Liver (tissue), 9 donors: ENCODE measurements around the gene MAFG. TPM values are rescaled to one million over a fixed set of nuclear protein-coding genes. Genes with fewer than 3 reads are reported as not detected.

Source experiments
- DNase-seq: peaks from one replicate; pipeline ENCODE4 v3.0.0-alpha.2; 2017; ENCODE audit warnings: low spot score
- H3K27ac ChIP-seq, 2 donors: one replicate each; pipeline ENCODE4 v1.7.0; 2013; ENCODE audit warnings: inconsistent platforms in 2 of 2, low read length in 2 of 2, control low read depth in 1 of 2, low read depth in 1 of 2, mild to moderate bottlenecking in 1 of 2
- H3K27me3 ChIP-seq, 4 donors: one replicate each; pipeline versions ENCODE4 v1.6.1 to v1.7.0; 2013; ENCODE audit warnings: low read length in 3 of 4, inconsistent platforms in 1 of 4, mild to moderate bottlenecking in 1 of 4, moderate library complexity in 1 of 4; ENCODE audit not compliant: control insufficient read depth in 4 of 4, insufficient read depth in 4 of 4
- H3K36me3 ChIP-seq, 4 donors: one replicate each; pipeline versions ENCODE4 v1.6.1 to v1.7.0; 2013; ENCODE audit warnings: low read length in 3 of 4, mild to moderate bottlenecking in 3 of 4, low read depth in 1 of 4, moderate library complexity in 1 of 4; ENCODE audit not compliant: control insufficient read depth in 4 of 4, insufficient read depth in 3 of 4
- H3K4me1 ChIP-seq, 4 donors: one replicate each; pipeline versions ENCODE4 v1.6.1 to v1.7.0; 2013; ENCODE audit warnings: low read length in 3 of 4, mild to moderate bottlenecking in 3 of 4, moderate library complexity in 1 of 4; ENCODE audit not compliant: control insufficient read depth in 4 of 4, insufficient read depth in 4 of 4
- H3K4me3 ChIP-seq, 3 donors: one replicate each; pipeline versions ENCODE4 v1.6.1 to v1.7.0; 2013; ENCODE audit warnings: low read length in 3 of 3, control low read depth in 1 of 3, low read depth in 1 of 3, mild to moderate bottlenecking in 1 of 3
- H3K9ac ChIP-seq, 2 donors: one replicate each; pipeline ENCODE4 v1.7.0; 2013; ENCODE audit warnings: low read length in 2 of 2, mild to moderate bottlenecking in 2 of 2, moderate library complexity in 2 of 2, control low read depth in 1 of 2, low read depth in 1 of 2
- H3K9me3 ChIP-seq, 4 donors: one replicate each; pipeline versions ENCODE4 v1.6.1 to v1.7.0; 2013; ENCODE audit warnings: low read length in 3 of 4; ENCODE audit not compliant: control insufficient read depth in 4 of 4
- EGR1 ChIP-seq, 2 donors: IDR thresholded peaks; 2 replicates each; pipeline ENCODE4 v1.6.1; 2016 to 2018; ENCODE audit warnings: antibody characterized with exemption in 2 of 2, low read depth in 2 of 2
- FOXA1 ChIP-seq: IDR thresholded peaks from 2 replicates; pipeline ENCODE4 v1.6.1; 2016; ENCODE audit warnings: antibody characterized with exemption
- FOXA2 ChIP-seq: IDR thresholded peaks from 2 replicates; pipeline ENCODE4 v1.6.1; 2016; ENCODE audit warnings: antibody characterized with exemption
- GABPA ChIP-seq, 2 donors: IDR thresholded peaks in 1 of 2; conservative IDR thresholded peaks in 1 of 2; 2 replicates each; pipeline ENCODE4 v1.6.1; 2016; ENCODE audit warnings: antibody characterized with exemption in 2 of 2, mild to moderate bottlenecking in 1 of 2, moderate library complexity in 1 of 2
- HNF4A ChIP-seq, 2 donors: conservative IDR thresholded peaks; 2 replicates each; pipeline ENCODE4 v1.6.1; 2016; ENCODE audit warnings: antibody characterized with exemption in 2 of 2, mild to moderate bottlenecking in 2 of 2
- HNF4G ChIP-seq: IDR thresholded peaks from 2 replicates; pipeline ENCODE4 v1.6.1; 2016; ENCODE audit warnings: antibody characterized with exemption
- JUND ChIP-seq, 2 donors: IDR thresholded peaks; 2 replicates each; pipeline ENCODE4 v1.6.1; 2016; ENCODE audit warnings: antibody characterized with exemption in 2 of 2
- RXRA ChIP-seq, 2 donors: IDR thresholded peaks; 2 replicates each; pipeline ENCODE4 v1.6.1; 2017 to 2018; ENCODE audit warnings: antibody characterized with exemption in 2 of 2, mild to moderate bottlenecking in 1 of 2
- TAF1 ChIP-seq: conservative IDR thresholded peaks from 2 replicates; pipeline ENCODE4 v1.6.1; 2016; ENCODE audit warnings: antibody characterized with exemption, mild to moderate bottlenecking
- YY1 ChIP-seq: IDR thresholded peaks from 2 replicates; pipeline ENCODE4 v1.6.1; 2016; ENCODE audit warnings: antibody characterized with exemption, mild to moderate bottlenecking
- WGBS: extraction: QIAGEN DNeasy Blood & Tissue Kit; methylation state at CpG from one replicate; pipeline ENCODE4 v1.1.7; 2013; 5-methylcytosine and 5-hydroxymethylcytosine counted together
- polyA plus RNA-seq, 2 donors: library from polyadenylated mRNA; stranded (reverse) in 1 of 2; unstranded in 1 of 2; fragments of 200-250 nt in 1 of 2; fragments of >200 nt in 1 of 2; fragmentation: Nextera tagmentation in 1 of 2; extraction: Ambion mirVana in 1 of 2; gene quantifications; one replicate each; pipeline versions ENCODE4 v1.2.1 to v1.2.3, GENCODE V29; 2013 to 2015
- total RNA-seq, 2 donors: library from RNA; depleted of rRNA; stranded (reverse); fragments of >200 nt; gene quantifications; one replicate each; pipeline ENCODE4 v1.2.3, GENCODE V29; 2014
- TF ChIP-seq, protein P1 (sequence below): IDR thresholded peaks from 2 replicates; pipeline ENCODE4 v1.6.1; 2016; ENCODE audit warnings: antibody characterized with exemption
- TF ChIP-seq, protein P2 (sequence below): IDR thresholded peaks from 2 replicates; pipeline ENCODE4 v1.6.1; 2016; ENCODE audit warnings: antibody characterized with exemption
- TF ChIP-seq, protein P3 (sequence below): IDR thresholded peaks from 2 replicates; pipeline ENCODE4 v1.6.1; 2016; ENCODE audit warnings: antibody characterized with exemption, mild to moderate bottlenecking
- TF ChIP-seq, protein P4 (sequence below): fragments of 150-350 bp; IDR thresholded peaks from 2 replicates; pipeline ENCODE4 v1.5.1; 2017; ENCODE audit warnings: improper control_type of control experiment, low read depth, low read length; ENCODE audit not compliant: missing input control
- donor health status: healthy.
- donor health status: healthy.
- donor health status: healthy.
- donor health status: healthy.
- donor health status: healthy.

Gene MAFG
- total and polyA plus RNA-seq, 4 donors = 3.0 to 17.0 (median 8.9) TPM

DNA sequence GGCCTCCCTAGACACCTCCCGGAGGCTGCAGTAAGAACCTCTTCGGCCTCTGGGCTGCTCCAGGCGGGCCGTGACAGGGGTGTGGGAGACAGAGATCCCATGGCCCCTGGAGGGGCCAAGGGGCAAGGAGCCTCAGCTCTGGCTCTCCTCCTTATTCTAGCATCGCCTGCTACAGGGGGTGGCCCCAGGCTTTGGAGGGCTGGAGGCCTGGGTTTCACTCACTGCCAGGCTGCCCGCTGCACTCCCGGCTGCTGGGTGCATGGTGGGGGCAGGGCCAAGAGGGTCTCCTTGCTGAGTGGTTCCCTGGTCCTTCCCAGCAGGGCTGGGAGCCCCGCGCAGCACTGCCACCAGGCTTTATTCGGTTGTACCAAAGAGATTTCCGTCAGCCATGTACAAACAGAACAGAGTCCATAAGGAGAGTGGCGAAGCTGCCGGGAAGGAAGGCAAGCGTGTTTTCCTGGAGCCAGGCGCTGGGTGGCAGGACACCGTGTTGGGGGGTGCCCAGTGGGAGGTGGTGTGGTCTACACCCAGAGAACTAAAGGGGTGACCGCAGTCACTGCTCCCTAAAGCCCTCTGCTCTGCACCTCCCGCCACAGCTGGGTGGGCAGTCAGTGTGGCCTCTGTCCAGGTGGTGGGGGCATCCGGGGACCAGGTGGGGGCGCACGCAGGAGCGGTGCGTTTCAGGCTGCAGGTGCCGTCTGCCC lies 23.5 kb downstream of the MAFG start:
- peaks cover 2 to 31% (median 15%) of the 10 kb centered on the region in 4 donors for H3K4me1 ChIP-seq
- TF ChIP-seq FOXA1 (no peak), JUND (IDR thresholded peaks at IDR 0.05) (no peak), TAF1 (no peak)
- no peak overlapping the region for H3K27ac ChIP-seq
- no peak overlapping the region for H3K9ac ChIP-seq
- no peaks in the 10 kb centered on the region for H3K9me3 ChIP-seq
- peaks cover 0 to 40% (median 19%) of the 10 kb centered on the region in 4 donors for H3K36me3 ChIP-seq
- H3K27me3 ChIP-seq = no peaks in the 10 kb centered on the region
- DNase-seq = no peak
- H3K4me3 ChIP-seq = no peak overlapping the region
- WGBS = 94% methylated on average over 24 of the region's 24 CpGs

DNA sequence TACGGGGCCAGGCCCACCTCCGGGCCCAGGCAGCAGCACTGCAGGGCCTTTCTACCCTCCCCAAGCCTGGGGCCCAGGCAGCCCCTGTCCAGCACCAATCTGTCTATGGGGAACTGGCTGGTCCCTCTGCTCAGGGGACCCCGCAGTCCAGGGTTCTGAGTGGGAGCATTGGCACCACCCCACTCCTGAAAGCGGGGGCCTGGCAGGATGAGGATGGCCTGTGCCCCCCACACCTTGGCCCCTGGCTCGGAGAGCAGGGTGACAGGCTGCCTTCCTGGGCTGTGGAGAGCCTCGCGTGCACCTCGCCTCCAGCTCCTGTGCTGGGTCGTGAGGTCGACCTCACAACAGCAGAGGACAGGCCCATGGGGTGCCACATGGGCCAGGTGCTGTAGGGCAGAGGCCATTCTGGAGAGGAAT lies 24.1 kb downstream of the MAFG start:
- H3K9ac ChIP-seq = no peak overlapping the region
- H3K27me3 ChIP-seq = no peaks in the 10 kb centered on the region
- TF ChIP-seq HNF4G = no peak
- no peak overlapping the region for H3K27ac ChIP-seq
- no peak overlapping the region for H3K4me3 ChIP-seq
- DNase-seq = no peak
- H3K36me3 ChIP-seq = peaks cover 0 to 44% (median 19%) of the 10 kb centered on the region in 4 donors
- peaks cover 2 to 30% (median 15%) of the 10 kb centered on the region in 4 donors for H3K4me1 ChIP-seq
- H3K9me3 ChIP-seq = no peaks in the 10 kb centered on the region
- 96% methylated on average over 10 of the region's 10 CpGs for WGBS

DNA sequence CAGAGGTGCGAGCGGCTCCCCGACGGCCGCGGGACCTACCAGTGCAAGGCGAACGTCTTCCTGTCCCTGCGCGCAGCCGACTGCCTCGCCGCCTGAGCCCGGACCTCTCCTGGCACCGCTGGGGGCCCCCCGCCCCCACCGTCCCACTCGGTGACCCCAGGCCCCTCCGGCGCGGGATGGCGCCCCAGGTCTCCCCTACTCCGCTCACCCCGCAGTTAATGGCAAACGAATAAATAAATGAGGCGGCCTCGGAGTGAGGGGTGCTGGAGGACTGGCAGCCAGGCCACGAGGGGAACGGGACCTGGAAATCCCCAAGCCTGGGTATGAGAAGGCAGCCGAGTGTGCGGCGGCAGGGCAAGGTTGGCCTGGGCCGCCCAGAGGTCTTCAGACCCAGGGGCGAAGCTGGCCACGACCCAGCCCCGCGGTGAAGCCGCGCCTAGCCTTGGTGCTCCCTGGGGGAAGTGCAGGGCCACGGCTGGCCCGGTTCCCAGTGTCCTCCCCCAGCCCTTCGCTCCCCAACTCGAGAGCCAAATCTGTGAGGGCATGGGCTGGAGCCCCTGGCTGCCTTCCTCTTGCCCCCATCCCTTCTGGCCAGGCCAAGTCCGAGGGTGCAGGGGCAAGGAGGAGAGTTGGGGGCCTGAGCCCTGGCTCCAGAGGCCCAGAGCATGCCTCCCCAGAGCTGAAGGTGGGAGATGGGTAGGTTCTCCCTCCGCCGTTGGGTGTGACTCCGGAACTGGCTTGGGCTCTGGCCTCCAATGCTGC lies 24.7 kb downstream of the MAFG start:
- WGBS = 25% methylated on average over 47 of the region's 47 CpGs
- Histone ChIP-seq H3K4me3 (peak overlapping the region in 1 of 3 donors; percentile 32), H3K27me3 (no peaks in the 10 kb centered on the region), H3K27ac (no peak overlapping the region), H3K9ac (no peak overlapping the region), H3K4me1 (peaks cover 2 to 26% (median 15%) of the 10 kb centered on the region in 4 donors), H3K36me3 (peaks cover 3 to 45% (median 23%) of the 10 kb centered on the region in 4 donors), H3K9me3 (no peaks in the 10 kb centered on the region)
- DNase-seq = no peak
- TF ChIP-seq YY1 (no peak), HNF4G (no peak), GABPA (IDR thresholded peaks at IDR 0.05 in 1 of 2, conservative IDR thresholded peaks at IDR 0.05 in 1 of 2) (no peak)
- TF ChIP-seq, protein P1, sequence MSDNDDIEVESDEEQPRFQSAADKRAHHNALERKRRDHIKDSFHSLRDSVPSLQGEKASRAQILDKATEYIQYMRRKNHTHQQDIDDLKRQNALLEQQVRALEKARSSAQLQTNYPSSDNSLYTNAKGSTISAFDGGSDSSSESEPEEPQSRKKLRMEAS = no peak
- TF ChIP-seq, protein P2, sequence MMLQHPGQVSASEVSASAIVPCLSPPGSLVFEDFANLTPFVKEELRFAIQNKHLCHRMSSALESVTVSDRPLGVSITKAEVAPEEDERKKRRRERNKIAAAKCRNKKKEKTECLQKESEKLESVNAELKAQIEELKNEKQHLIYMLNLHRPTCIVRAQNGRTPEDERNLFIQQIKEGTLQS = no peak

DNA sequence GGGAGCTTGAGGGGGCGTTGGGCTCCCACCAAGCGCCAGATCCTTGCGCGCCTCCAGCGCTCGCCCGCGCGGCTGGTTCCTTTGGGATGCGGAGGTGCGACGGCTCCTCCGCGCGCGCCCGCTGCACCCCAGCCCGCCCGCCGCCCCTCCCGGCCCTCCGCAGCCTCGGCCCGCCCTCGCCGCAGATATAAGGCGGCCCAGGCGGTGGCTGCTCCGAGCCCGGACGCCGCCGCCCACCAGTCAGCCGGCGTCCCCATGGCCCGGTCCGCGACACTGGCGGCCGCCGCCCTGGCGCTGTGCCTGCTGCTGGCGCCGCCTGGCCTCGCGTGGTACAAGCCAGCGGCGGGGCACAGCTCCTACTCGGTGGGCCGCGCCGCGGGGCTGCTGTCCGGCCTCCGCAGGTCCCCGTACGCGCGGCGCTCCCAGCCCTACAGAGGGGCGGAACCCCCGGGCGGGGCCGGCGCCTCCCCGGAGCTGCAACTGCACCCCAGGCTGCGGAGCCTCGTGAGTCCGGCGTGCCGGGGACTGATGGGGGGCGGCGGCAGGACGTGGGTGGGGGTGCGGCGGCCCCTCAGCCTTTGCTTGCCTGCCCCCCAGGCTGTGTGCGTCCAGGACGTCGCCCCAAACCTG lies 25.4 kb downstream of the MAFG start, which contains the start of gene NPB:
Gene NPB, plus strand, starts transcription at position 216 of the 630 bp plus-strand sequence. Its CDS starts 40 bp downstream, at position 256.
- Histone ChIP-seq H3K27me3 (no peaks in the 10 kb centered on the region), H3K9me3 (no peaks in the 10 kb centered on the region), H3K9ac (no peak within 1 kb of the TSS), H3K36me3 (peaks cover 3 to 45% (median 18%) of the 10 kb centered on the region in 4 donors), H3K4me3 (peak within 1 kb of the TSS in 1 of 3 donors; percentile 32), H3K27ac (no peak within 1 kb of the TSS), H3K4me1 (peaks cover 2 to 23% (median 14%) of the 10 kb centered on the region in 4 donors)
- no peak for DNase-seq
- 2% methylated on average over 79 of the region's 79 CpGs for WGBS
- TF ChIP-seq HNF4G (no peak), FOXA2 (no peak), RXRA (IDR thresholded peaks at IDR 0.05) (no peak), GABPA (IDR thresholded peaks at IDR 0.05 in 1 of 2, conservative IDR thresholded peaks at IDR 0.05 in 1 of 2) (no peak), HNF4A (conservative IDR thresholded peaks at IDR 0.05) (no peak), EGR1 (IDR thresholded peaks at IDR 0.05; ENCODE audit: low read depth in 2 of 2) (no peak), TAF1 (no peak)
- TF ChIP-seq, protein P2 = no peak
- TF ChIP-seq, protein P3, sequence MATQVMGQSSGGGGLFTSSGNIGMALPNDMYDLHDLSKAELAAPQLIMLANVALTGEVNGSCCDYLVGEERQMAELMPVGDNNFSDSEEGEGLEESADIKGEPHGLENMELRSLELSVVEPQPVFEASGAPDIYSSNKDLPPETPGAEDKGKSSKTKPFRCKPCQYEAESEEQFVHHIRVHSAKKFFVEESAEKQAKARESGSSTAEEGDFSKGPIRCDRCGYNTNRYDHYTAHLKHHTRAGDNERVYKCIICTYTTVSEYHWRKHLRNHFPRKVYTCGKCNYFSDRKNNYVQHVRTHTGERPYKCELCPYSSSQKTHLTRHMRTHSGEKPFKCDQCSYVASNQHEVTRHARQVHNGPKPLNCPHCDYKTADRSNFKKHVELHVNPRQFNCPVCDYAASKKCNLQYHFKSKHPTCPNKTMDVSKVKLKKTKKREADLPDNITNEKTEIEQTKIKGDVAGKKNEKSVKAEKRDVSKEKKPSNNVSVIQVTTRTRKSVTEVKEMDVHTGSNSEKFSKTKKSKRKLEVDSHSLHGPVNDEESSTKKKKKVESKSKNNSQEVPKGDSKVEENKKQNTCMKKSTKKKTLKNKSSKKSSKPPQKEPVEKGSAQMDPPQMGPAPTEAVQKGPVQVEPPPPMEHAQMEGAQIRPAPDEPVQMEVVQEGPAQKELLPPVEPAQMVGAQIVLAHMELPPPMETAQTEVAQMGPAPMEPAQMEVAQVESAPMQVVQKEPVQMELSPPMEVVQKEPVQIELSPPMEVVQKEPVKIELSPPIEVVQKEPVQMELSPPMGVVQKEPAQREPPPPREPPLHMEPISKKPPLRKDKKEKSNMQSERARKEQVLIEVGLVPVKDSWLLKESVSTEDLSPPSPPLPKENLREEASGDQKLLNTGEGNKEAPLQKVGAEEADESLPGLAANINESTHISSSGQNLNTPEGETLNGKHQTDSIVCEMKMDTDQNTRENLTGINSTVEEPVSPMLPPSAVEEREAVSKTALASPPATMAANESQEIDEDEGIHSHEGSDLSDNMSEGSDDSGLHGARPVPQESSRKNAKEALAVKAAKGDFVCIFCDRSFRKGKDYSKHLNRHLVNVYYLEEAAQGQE = no peak
- TF ChIP-seq, protein P4, sequence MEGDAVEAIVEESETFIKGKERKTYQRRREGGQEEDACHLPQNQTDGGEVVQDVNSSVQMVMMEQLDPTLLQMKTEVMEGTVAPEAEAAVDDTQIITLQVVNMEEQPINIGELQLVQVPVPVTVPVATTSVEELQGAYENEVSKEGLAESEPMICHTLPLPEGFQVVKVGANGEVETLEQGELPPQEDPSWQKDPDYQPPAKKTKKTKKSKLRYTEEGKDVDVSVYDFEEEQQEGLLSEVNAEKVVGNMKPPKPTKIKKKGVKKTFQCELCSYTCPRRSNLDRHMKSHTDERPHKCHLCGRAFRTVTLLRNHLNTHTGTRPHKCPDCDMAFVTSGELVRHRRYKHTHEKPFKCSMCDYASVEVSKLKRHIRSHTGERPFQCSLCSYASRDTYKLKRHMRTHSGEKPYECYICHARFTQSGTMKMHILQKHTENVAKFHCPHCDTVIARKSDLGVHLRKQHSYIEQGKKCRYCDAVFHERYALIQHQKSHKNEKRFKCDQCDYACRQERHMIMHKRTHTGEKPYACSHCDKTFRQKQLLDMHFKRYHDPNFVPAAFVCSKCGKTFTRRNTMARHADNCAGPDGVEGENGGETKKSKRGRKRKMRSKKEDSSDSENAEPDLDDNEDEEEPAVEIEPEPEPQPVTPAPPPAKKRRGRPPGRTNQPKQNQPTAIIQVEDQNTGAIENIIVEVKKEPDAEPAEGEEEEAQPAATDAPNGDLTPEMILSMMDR = no peak
